Thyroid gland (tissue), 4 donors: Measurements from ENCODE around the gene RABEP2.

Experiments used
- CTCF ChIP-seq, 6 experiments: fragments of 200-600 bp in 3 of 6; fragments of 450-650 bp in 3 of 6; sonication (generic) in 3 of 6; IDR thresholded peaks; one replicate each; pipeline ENCODE4 v1.5.1; 2016 to 2019; ENCODE audit warnings: antibody characterized with exemption in 6 of 6, mild to moderate bottlenecking in 2 of 6, inconsistent platforms in 1 of 6, moderate library complexity in 1 of 6
- POLR2A ChIP-seq, 2 donors: fragments of 450-650 bp; IDR thresholded peaks; one replicate each; pipeline ENCODE4 v1.6.1; 2017; ENCODE audit warnings: antibody characterized with exemption in 2 of 2, mild to moderate bottlenecking in 2 of 2, moderate library complexity in 1 of 2

DNA sequence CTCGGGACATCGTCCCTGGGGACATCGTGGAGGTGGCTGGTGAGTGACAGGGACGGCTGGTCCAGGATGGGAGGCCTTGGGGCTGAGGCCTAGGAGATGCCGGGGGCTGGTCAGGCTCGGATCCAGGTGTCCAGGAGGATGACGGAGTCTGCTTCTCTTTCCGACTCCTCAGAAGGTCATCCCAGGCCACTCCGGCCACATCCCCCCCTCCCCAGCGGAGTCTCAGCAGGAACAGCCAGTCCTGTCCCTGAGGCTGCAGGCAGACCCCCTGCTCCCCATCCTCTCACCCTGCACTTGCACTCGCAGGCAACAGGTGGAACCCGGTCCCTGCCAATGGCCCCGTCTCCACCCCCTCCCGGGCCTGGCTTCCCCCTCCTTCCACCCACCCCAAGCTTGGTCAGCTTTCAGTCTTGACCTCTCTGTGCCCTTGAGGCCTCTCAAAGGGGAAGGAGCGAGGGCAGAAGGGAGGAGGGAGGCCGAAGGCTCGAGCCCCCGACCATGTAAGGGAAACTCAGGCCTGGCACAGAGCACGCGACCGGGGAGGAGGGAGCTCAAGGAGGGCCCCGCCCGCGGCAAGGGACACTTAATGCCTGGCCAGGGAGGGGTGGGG is 42.4 kb downstream of the RABEP2 start:
- no peak for TF ChIP-seq CTCF (IDR thresholded peaks at IDR 0.05)
- TF ChIP-seq POLR2A (IDR thresholded peaks at IDR 0.05) = no peak
